Erythroblast (primary cell): ENCODE results near the gene VIPR1.

Experiments used
- GATA1 ChIP-seq: IDR thresholded peaks from 2 replicates; pipeline ENCODE4 v1.6.1; 2011; ENCODE audit warnings: low read depth, mild to moderate bottlenecking, control low read depth, low read length, moderate library complexity
- POLR2A ChIP-seq: IDR thresholded peaks from 2 replicates; pipeline ENCODE4 v1.6.1; 2011; ENCODE audit warnings: mild to moderate bottlenecking, low read length

GRCh38 chr3:42578054-42578453 is 75.6 kb downstream of the VIPR1 start:
- TF ChIP-seq POLR2A, result no peak
- no peak for TF ChIP-seq GATA1
